NCI-H2029 treated with DMSO at 0.1 percent for 48 hours (cell line): ENCODE data around the gene CIPC.

Source experiments
- DNase-seq: peaks from one replicate; lab custom pipeline; 2025; lab: John Stamatoyannopoulos, UW

The CIPC gene

DNA sequence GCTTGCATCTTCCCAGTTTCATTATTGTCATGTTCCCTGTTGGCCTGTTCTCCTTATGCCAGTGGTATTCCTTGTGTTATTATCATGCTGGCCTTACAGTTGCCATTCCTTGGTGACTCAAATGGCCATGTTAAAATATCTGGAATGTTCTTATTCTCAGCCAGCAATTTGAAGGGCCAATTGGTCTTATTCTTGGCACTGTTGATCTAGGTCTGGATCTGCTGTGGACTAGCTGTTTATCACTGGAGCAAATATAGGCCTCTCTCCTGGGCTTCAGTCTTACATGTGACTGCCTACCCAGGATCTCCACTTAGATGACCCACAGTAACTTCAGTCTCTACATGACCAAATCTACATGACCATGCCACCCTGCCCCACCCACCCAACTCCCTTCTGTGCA, 5.4 kb downstream of the CIPC start:
- no peak for DNase-seq

- DNase-seq, result no peak
Measured at GRCh38 chr14:77103951-77104350, 5.9 kb downstream of the CIPC start.

DNA sequence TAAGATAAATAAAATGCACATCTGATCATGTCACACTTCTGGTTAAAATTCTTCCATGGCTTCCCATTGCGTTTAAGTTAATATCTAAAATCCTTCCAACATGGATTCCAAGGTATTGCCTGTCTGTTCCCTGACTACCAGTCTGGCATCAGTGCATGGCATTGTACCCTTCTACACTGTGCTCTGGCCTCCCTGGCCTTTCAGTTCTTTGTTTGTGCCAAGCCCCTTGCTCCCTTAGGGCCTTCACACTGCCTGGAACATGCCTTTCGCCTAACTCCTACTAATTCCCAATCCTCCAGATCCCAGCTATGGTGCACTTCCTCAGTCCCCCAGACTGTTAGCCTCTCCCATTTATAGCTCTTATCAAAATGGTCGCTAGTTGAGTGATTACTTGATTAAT, 6.3 kb downstream of the CIPC start:
- DNase-seq, result no peak

- DNase-seq, result no peak
Measured at GRCh38 chr14:77105145-77105939, 7.3 kb downstream of the CIPC start.

- no peak for DNase-seq
Measured at GRCh38 chr14:77106666-77107065, 8.6 kb downstream of the CIPC start.

DNA sequence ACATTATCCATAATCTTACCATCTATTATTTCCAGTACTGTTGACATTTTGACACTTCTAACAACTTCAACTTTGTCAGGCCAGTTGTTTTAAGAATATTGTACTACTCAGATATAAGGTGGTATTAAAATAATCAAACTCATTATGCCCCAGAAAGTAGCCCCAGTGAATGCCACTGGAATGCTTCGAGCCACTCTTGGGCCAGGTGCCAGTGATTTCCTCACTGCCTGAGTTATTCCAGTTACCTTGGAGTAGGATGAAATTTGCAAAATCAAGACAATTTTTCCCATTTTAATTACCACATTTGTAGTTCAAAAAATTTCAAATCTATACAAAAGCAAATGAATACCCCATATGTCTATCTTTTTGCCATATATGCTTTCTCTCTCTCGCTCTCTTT, 9.2 kb downstream of the CIPC start:
- DNase-seq, result no peak

DNA sequence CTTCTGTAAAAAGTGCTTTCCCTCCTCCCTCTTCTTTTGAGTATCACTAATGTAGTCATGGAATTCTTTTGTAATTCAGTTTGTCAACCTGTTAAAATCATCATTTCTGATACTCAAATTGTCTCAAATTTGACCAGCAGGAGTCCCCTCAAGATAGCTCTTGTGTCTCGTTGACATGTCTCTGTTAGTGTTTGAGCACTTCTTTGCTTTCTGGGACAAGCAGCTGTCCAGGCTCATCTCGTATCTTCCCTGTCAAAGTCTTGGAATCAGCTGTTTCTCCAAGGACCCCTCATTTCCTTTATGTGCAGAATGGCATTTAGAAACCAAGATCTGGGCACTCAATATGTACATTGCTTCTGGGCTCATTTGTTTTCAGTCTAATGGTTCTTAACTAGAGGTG, 10.7 kb downstream of the CIPC start:
- DNase-seq, result no peak

GRCh38 chr14:77109656-77110055, 11.6 kb downstream of the CIPC start:
- DNase-seq, result no peak

- no peak for DNase-seq
Measured at GRCh38 chr14:77110286-77110685, 12.2 kb downstream of the CIPC start.

DNA sequence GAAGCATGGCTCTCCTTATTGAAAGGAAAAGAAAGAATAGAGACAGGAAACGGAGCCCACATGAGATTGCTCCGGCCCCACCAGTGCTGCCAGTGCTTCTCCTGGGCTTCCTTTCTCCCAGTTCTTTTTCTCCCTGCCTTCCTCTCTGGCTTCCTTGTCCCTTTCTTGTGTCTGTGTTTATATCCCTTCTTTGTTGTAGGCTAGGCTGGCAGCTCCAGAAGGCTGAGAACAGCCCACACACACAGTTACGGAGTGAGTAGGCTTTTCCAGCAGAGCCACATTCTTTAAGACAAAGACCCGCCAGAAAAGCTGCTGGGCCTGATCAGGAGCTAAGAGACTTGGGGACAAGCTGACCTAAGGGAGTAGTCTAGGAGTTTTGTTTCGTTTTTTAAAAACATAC, 13.0 kb downstream of the CIPC start:
- DNase-seq, result no peak

- DNase-seq, result no peak
Measured at GRCh38 chr14:77113644-77114043, 15.6 kb downstream of the CIPC start.

DNA sequence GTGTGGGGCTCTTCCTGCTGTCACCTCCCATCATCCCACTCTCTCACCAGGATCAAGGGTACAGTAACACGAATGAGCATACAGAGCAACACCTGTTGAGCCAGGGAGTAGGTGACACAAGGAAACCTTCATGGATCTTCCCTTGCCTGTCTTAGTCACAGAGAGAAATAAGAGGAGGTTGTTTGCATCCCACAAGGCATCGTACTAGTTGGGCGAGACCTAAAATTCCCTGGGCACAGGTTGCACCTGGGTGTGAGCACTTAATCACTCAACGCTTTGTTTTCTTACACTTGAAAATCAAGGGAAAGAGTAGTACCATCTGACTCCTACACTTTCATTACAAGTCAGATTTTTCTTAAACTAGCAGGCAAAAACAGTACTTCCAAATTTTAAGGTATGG, 16.6 kb downstream of the CIPC start:
- no peak for DNase-seq

- no peak for DNase-seq
Measured at GRCh38 chr14:77116172-77116817, 18.2 kb downstream of the CIPC start.

GRCh38 chr14:77119851-77120250, 21.8 kb downstream of the CIPC start:
- no peak for DNase-seq

- DNase-seq, result peak; percentile 52
Measured at GRCh38 chr14:77120771-77121743, 23.0 kb downstream of the CIPC start.

DNA sequence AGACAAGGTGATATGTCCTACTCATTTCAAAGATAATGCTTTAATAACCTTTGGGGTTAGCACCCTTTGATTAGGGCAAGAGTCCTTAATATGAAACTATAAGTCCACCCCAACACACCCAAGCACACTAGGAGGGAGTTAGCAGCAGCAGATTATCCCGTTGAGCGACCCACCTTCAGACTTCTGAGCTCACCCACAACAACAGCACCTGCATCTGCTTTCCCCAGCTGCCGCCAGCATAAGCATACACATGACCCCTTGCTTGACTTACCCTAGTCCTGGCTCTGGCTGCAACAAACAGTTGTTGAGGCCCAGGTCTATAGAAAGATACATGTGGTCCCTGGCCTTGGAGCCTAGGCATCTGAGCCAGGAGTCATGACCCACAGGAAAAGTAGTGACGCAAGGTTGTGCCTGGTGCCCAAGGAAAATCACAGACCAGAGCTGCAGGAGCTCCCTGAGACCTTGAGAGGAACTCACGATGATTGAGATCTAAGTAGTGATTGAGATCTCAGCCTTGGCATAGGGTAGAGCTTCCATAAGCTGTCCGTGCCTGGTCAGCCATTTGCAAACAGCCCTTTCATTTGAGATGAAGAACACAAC, 24.6 kb downstream of the CIPC start:
- no peak for DNase-seq

DNA sequence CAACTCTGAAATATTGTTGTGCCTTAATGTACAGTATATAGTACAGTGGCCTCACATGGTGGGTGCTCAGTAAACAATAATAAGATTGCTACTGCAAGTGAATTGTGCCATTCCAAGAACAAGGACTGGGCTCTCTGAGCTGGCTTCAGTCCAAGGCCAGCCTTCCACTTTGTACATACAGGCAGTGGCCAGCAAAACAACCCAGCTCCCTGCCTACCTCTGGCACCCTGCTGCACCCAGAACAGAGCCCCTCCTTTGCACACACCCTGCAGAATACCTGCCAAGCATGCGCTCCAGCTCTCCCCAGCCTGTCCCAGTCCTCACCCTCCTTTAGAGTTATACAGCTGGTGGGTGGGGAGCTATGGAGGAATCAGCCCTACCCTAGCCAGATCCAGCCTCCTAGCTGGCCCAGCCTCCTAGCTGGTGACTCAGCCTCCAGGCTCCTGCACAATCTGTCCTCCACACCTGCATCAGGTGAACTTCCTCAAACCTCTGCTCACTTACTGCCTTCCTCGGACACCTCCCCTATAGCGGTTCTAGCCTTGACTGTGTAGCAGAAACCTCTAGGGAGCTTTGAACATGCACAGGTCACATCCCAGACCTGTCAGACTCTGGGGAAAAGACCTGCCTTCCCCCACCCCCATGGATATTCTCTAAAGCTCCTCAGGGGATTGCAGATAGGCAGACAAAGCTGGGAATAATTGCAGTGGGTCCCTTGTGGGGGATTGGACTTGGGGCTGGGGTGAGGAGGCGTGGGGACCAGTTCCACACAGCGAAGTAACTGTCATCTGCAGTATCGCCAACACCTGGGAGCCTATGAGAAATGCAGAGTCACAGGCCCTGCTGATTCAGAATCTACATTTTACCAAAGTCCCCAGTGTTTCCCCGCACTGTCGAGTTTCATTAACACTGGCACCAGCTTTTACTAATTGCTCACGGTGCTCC, 25.6 kb downstream of the CIPC start:
- DNase-seq, result peak; percentile 83

- no peak for DNase-seq
Measured at GRCh38 chr14:77124345-77125280, 26.6 kb downstream of the CIPC start.

DNA sequence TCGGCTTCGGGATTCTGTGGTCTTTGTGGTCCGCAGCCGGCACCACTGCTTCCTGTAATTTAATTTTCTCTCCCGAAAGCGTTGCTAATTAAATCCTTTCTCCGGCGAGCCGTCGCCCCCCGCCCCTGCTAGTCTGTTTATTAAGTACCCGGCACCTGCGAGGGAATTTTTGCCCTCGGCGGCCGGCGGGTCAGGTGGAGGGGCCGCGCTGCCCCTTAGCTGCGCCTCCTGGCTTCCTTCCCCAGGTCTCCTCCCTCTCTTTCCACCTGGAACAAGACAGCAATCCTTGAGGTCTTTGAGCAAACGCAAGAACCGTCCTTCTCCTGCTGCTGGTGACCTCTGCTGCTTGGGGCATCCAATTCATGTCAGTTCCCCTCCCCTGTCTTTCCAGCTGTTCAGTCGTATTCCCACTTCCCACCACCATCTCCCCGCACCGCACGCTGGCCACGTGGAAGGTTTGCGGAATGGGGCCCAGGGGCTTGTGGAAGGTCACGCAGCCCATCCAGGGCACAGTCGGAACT, 27.3 kb downstream of the CIPC start:
- DNase-seq, result no peak
